OCI-LY1 (cell line): ENCODE results near the gene PIEZO1.

ENCODE experiments used
- H2AFZ ChIP-seq: fragments of 200-600 bp; sonication (generic), shearing (Covaris generic); 2 replicates; pipeline ENCODE4 v1.6.0; 2014; ENCODE audit warnings: antibody characterized with exemption, mild to moderate bottlenecking, low read length
- H3F3A ChIP-seq: fragments of 200-600 bp; sonication (generic), shearing (Covaris generic); 2 replicates; pipeline ENCODE4 v1.6.0; 2014; ENCODE audit warnings: mild to moderate bottlenecking, antibody characterized with exemption, low read length, moderate library complexity; ENCODE audit not compliant: insufficient read depth
- H3K27ac ChIP-seq: fragments of 200-600 bp; sonication (generic); 2 replicates; pipeline ENCODE4 v1.5.1; 2014; ENCODE audit warnings: low read length, mixed run types, mild to moderate bottlenecking, low read depth; ENCODE audit not compliant: poor library complexity, severe bottlenecking
- H3K27me3 ChIP-seq: fragments of 200-600 bp; sonication (generic); 2 replicates; pipeline ENCODE4 v1.6.0; 2014; ENCODE audit warnings: antibody characterized with exemption, mild to moderate bottlenecking, low read length, moderate library complexity; ENCODE audit not compliant: insufficient read depth
- H3K36me3 ChIP-seq: fragments of 200-600 bp; sonication (generic); 2 replicates; pipeline ENCODE4 v1.6.1; 2014; ENCODE audit warnings: mild to moderate bottlenecking, antibody characterized with exemption, low read length, moderate library complexity, mixed read lengths; ENCODE audit not compliant: insufficient read depth
- H3K4me1 ChIP-seq: fragments of 200-600 bp; sonication (generic); 2 replicates; pipeline ENCODE4 v1.5.1; 2014; ENCODE audit warnings: mild to moderate bottlenecking, low read length, moderate library complexity; ENCODE audit not compliant: insufficient read depth, severe bottlenecking
- H3K4me2 ChIP-seq: fragments of 200-600 bp; sonication (generic), shearing (Covaris generic); 2 replicates; pipeline ENCODE4 v1.6.1; 2014; ENCODE audit warnings: low read length
- H3K4me3 ChIP-seq: fragments of 200-600 bp; sonication (generic); 2 replicates; pipeline ENCODE4 v1.5.1; 2014; ENCODE audit warnings: low read length, low read depth, mild to moderate bottlenecking, mixed read lengths; ENCODE audit not compliant: poor library complexity, severe bottlenecking
- H3K79me2 ChIP-seq: fragments of 200-600 bp; shearing (Covaris generic); 2 replicates; pipeline ENCODE4 v1.6.1; 2016; ENCODE audit warnings: mixed run types, low read length, mixed read lengths; ENCODE audit not compliant: insufficient read depth
- H3K9ac ChIP-seq: fragments of 200-600 bp; sonication (generic), shearing (Covaris generic); 2 replicates; pipeline ENCODE4 v1.6.1; 2014; ENCODE audit warnings: mild to moderate bottlenecking, low read length, mixed read lengths
- H3K9me2 ChIP-seq: fragments of 200-600 bp; sonication (generic), shearing (Covaris generic); 2 replicates; pipeline ENCODE4 v1.6.1; 2014; ENCODE audit warnings: low read depth, mild to moderate bottlenecking, low read length, mixed read lengths
- H3K9me3 ChIP-seq: fragments of 200-600 bp; shearing (Covaris generic); 2 replicates; pipeline ENCODE4 v1.6.1; 2014; ENCODE audit warnings: low read length, mixed read lengths
- H4K20me1 ChIP-seq: fragments of 200-600 bp; sonication (generic), shearing (Covaris generic); 2 replicates; pipeline ENCODE4 v1.6.0; 2016; ENCODE audit warnings: mild to moderate bottlenecking, low read length; ENCODE audit not compliant: insufficient read depth
- CTCF ChIP-seq: fragments of 200-600 bp; sonication (generic), shearing (Covaris generic); IDR thresholded peaks from 2 replicates; pipeline ENCODE4 v1.5.1; 2017; ENCODE audit warnings: mild to moderate bottlenecking, antibody characterized with exemption, low read length, moderate library complexity, mixed read lengths
- EZH2 ChIP-seq: fragments of 200-600 bp; sonication (generic), shearing (Covaris generic); IDR thresholded peaks from 2 replicates; pipeline ENCODE4 v1.8.0; 2017; ENCODE audit warnings: borderline replicate concordance, mixed run types, mild to moderate bottlenecking, antibody characterized with exemption, low read length, moderate library complexity, mixed read lengths

PIEZO1 gene

GRCh38 chr16:88742896-88743605, 42.0 kb downstream of the PIEZO1 start:
- Histone ChIP-seq H3K4me2 (no peak overlapping the region), H3K9me3 (no peaks in the 10 kb centered on the region), H3K27me3 (no peaks in the 10 kb centered on the region; the same call in 1 of the 2 replicates), H3K27ac (no peak overlapping the region), H3K9ac (no peak overlapping the region), H3K9me2 (no peaks in the 10 kb centered on the region), H3K79me2 (no peaks in the 10 kb centered on the region), H2AFZ (no peak overlapping the region), H3K36me3 (no peaks in the 10 kb centered on the region), H3K4me3 (no peak overlapping the region), H3F3A (no peaks in the 10 kb centered on the region), H4K20me1 (no peaks in the 10 kb centered on the region), H3K4me1 (no peaks in the 10 kb centered on the region)
- TF ChIP-seq CTCF (no peak), EZH2 (no peak)

GRCh38 chr16:88741368-88741767, 43.7 kb downstream of the PIEZO1 start:
- Histone ChIP-seq H3K27me3 (no peaks in the 10 kb centered on the region; the same call in 1 of the 2 replicates), H3K4me3 (no peak overlapping the region), H3K36me3 (no peaks in the 10 kb centered on the region), H3K4me2 (no peak overlapping the region), H4K20me1 (no peaks in the 10 kb centered on the region), H3K9me3 (no peaks in the 10 kb centered on the region), H3K4me1 (peaks cover 4% of the 10 kb centered on the region), H3F3A (no peaks in the 10 kb centered on the region), H3K79me2 (no peaks in the 10 kb centered on the region), H3K27ac (no peak overlapping the region), H3K9me2 (no peaks in the 10 kb centered on the region), H2AFZ (no peak overlapping the region), H3K9ac (no peak overlapping the region)
- TF ChIP-seq EZH2: no peak
- TF ChIP-seq CTCF: no peak

- H2AFZ ChIP-seq: no peak overlapping the region
- H3K27ac ChIP-seq: no peak overlapping the region
- no peaks in the 10 kb centered on the region for H3K9me2 ChIP-seq
- peaks cover 4% of the 10 kb centered on the region for H3K4me1 ChIP-seq
- H3K27me3 ChIP-seq: no peaks in the 10 kb centered on the region; the same call in 1 of the 2 replicates
- no peaks in the 10 kb centered on the region for H4K20me1 ChIP-seq
- no peak overlapping the region for H3K9ac ChIP-seq
- H3K79me2 ChIP-seq: no peaks in the 10 kb centered on the region
- H3K4me3 ChIP-seq: no peak overlapping the region
- no peak for TF ChIP-seq EZH2
- TF ChIP-seq CTCF: no peak
- no peaks in the 10 kb centered on the region for H3F3A ChIP-seq
- no peaks in the 10 kb centered on the region for H3K36me3 ChIP-seq
- H3K4me2 ChIP-seq: no peak overlapping the region
- H3K9me3 ChIP-seq: no peaks in the 10 kb centered on the region
Measured at GRCh38 chr16:88740727-88741055, 44.3 kb downstream of the PIEZO1 start.
